CD4-positive, alpha-beta T cell treated with Interleukin-17A for 1 hour (primary cell): ENCODE results near the gene RND3.

ENCODE experiments used
- DNase-seq: peaks from one replicate; pipeline ENCODE4 v3.0.0-alpha.2; 2020

Gene RND3

DNA sequence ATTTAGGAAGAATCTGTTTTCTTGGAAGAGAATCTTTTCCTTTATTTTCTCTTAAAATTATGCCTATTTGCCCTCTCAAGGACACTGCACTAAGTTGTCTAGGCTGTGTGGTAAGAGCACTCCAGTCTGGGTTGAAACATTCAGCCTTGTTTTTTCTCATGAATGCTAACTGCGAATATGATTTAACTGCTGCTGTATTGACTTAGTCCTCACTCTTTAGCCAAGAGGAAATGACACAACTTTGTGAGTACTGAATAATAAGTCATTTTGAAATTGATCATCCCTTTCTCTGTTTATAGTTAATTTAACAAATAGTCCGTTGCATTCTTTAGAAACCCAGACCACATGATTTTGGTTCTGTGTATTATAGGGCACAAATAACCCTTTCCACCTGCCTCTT, 4.5 kb upstream of the RND3 start:
- DNase-seq, result no peak

DNA sequence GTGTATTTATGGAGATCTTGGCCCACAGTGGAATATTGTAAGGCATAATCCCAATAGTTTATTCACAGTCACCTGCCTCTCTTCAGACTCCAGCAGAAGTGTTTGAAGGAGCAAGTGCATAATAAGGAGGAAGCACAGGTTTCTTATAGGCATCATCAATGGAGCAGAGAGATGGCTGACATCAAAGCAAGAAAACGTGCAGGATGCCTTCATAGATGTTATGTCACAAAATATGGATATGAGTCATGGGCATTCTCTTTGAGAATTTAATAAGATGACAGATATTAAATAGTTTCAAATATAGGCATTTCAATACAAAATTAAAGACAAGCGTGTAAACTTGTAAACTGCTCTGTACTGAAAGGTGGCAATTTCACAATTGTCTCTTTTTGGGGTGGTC, 4.0 kb upstream of the RND3 start:
- no peak for DNase-seq

DNA sequence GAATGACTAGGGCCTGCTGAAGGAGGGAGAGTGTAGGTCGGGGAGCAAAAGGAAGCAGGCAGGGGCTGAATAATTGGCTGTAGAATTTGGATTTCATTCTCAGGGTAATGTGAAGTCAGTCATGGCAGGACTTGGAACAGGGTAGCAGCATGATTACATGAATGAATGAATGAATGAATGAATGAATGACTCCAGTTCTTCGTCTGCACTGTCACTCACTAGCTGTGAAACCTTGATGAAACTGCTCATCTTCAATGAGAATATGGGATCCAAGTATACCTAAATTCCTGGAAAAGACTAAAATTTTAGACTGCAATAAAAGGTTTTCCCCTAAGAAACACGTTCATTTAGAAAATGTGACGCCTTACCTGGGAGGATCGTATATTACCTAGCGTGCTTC, 3.0 kb upstream of the RND3 start:
- no peak for DNase-seq

DNA sequence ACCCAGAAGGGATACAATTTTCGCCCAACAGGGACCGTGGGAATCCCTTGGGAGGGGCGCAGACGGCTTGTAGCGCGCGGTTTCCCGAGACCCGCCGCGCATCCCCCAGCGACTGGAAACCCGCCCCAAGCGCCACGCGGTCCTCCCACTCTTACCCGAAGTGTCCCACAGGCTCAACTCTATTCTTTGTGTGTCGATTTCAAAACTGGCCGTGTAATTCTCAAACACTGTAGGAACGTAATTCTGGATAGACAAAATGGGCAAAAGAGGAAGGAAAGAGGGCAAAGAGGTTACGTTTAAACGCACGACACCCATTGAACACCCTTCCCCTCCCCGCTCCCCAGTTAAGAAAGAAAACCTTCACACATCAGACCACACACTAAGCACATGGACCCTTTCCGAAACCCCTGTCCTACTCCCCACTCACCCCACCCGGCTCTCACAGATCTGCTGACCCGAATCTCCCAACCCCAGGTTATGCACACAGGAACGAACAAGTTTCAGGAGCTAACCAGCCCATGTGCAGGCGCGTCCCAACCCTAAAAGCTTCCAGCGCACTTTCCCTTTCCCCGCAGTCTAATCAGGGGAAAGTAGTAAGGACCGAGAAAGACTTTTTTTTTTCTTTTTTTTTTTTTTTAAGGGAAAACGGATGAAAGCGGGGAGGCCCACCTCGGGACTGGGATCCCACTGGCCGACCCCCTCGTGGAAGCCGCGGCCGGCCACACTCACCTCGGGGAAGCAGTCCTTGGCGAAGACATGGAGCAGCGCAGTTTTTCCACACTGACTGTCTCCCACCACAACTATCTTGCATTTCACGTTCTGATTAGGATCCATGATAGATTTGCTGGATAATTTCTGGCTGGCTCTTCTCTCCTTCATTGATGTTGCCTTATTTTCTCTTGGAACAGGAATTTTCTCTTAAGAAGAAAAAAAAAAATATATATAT, 655 bp downstream of the RND3 start:
- no peak for DNase-seq

DNA sequence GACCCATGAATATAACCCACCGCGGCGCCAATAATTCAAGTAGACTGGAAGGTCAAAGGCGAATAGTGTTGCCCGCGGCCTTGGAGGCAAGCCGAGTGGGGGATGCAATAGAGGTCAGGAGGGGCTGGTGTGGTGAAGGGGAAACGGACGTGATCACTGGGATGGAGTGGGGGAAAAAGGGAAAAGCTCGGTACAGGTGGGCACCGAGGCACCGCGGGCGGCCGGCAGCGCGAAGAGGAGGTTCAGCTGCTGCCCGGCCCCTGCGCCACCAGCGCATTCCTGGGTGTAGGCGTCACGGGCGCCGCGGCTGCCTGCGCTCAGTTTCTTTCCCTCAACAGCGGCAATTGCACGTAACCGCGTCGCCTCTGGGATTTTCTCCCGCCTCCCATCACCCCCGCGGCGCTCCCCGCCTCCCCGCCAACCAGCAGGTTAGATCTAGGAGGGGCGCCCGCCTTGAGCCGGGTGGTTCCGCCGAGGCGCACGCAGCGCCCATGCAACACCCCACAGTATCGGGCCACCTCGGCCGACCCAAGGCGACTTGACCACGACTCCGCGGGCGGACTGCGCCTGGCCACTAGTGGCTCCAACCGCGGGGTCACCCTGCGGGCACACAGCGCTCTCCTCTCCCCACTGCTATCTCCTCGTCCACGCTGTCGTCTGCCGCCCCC, 1.5 kb downstream of the RND3 start:
- no peak for DNase-seq

DNA sequence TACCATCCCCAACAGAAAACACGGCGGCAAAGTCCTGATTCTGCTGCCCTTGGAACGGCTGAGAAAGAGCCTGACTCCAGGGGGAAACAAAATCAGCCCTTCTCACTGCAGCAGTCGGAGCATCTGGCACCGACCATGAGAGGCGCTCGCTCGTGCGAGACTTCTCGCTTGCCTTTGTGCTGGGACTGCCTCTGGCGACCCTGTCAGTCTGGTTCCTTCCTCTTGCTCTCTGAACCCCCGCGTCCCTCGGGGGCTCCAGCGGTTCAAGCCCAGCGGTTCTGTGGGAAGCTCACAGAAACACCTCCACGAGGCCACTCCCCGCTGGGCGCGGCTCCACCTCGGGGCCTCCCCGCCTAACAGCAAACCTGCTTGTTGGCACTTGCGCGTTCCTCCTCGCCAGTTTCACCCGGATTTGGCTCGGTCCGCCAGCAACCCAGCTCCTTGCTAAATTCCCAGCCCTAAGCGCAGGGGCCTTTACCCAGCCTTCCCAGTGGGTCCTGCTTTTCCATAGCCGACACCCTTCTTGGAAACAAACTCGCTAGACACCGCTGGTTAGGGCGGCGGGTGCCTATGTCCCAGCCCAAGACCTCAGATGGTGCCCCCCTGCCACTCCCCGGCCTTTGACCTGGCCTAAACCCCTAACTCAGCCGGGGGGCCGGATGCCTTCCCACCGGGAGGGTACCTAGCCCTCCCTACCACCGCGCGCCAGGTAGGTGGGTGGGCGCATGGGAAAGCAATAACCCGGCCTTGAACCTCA, 2.2 kb downstream of the RND3 start:
- DNase-seq, result no peak

DNA sequence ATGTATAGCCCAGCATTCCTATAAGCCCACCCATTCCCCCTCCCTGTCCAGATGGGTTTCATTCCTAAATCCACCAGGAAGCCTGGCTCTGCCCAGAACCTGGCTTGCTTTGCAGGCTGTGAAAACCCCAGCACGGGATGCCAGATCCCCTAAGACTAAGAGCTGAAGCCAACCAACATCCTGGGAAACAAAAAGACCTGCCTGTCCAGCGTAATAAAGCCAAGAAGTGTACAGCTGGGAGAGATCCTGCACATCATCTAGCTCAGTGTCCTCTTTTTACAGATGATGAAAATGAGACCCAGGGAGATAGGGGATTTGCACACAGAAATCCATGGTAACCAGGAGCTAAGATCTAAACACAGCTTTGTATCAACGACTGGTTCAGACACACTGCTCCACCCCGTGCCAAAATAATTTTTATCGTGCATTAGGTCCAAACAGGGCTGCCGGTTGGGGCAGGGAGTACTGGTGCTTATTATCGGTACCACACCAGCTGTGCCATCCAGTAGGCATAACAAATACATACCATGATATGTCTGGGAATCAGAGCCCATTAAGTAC, 2.9 kb downstream of the RND3 start:
- DNase-seq, result no peak

DNA sequence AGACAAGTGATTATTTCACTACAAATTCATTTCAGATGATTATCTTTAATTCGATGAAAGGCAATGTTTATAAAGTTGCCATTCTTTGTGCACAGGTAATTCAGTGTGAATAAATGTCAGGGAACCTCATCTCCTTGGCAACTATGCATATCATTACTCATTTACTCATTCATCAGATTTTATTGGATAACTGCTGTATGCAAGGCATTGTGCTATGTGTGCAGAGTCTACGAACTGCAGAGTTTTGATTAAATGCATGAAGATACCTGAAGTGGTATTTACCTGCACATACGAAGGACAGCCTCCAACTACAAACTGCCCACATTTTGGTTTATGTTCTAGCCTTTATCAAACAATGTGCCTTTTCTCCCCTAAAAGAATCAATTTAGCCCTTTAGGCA, 3.5 kb downstream of the RND3 start:
- DNase-seq, result no peak

DNA sequence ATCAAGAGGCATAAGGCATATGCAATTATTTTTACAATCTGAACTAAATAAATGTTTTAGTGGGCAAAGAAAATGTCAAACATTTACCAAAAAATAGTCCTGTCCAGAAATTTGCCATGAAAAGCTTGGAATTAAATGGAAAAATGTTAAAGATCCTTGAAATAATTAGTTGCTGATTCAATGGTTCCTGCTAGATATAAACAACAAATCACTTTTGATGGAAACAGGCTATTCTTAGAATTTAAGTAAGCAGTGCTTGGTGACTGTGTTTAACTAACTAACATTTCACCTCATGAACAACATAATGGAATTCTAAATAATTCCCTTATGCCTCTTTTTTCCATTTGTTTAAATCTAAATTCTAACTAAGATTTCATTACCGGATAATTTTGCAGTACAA, 3.9 kb downstream of the RND3 start:
- DNase-seq, result no peak

DNA sequence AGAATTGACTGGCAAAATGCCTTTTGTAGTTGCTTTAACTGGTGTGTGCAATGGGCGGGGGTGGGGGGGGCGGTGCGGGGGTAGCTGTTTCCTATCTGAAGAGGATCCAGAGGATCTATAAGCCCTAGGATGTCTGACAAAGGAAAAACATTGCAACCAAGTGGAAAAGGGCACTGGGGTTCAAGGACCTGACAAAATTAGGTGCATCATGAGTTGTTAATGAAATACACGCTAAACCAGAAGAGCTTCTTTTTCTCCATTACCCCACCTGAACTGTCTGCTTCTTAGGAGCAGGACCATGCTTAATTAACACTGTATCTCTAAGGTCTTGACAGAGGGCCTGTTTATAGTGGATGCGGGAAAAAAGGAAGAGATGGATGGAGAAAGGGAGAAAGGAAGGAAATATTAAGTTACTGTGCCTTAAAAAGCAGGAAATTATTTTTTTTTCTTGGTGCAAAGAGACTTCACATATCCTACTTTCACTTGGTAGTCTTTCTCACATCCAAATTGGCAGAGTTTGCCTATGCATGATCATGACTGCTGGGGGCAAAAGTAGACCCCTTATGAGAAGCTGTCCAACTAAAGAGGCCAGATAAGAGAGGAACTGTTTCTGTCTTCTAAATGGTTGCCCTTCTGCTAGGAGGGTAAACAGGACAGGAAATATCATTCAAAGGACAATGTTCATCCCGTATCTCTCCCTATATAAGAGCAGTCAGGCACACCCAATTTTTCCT, 4.6 kb downstream of the RND3 start:
- DNase-seq, result no peak

DNA sequence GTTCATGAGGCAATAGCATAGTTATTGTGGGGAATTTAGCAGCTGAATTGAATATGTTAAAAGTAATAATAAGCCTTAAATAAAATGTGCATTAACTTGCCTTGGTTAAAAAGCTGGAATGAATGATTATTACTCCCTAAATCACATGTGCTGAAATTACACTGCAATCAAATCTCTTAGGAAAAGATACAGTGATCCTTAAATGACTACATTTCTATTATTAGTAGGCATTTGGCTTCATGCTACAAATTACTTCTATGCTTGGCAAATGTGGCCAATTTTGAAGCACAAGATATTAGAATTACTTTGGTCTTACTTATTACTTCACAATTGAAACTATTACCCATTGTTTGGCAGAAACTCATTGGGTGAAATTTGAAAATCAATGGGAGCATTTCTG, 5.4 kb downstream of the RND3 start:
- no peak for DNase-seq

DNA sequence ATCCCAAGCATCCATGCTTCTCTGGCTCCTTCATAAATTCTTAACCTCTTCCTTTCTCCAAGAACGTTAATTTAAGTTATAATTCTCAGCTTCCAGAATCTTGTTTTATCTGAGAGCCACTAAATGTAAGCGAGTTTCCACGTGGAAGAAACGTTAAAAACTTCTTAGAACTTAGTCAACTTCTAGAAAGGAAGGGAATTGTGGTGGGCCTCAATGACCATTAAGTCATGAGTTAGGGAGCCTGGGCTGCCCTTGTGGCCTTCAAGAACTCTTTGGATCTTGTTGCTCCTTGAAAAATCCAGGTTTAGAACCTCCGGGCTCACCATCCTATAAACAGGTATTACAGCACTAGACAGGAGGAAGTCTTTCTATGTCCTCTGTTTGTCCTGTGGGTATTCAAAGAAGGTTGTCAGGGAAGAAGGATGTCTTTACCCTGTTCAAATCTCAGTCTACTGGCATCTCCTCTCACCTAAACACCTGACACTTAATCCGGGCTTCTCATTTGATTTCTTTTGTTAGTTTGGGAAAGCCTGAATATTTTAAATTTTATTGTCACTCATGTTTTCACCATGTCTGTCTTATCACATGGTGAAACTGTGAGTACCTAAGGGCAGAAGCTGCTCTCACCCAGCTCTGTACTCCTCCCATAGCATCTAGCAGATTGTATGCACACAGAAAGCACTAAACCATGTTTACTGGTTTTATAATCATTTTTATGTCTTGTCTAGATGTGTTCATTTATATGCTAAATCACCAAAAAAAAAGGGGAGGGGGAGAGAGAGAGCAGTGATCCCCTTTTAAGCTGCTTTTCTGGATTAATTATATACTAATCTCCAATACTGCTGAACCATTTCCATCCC, 6.3 kb downstream of the RND3 start:
- no peak for DNase-seq

DNA sequence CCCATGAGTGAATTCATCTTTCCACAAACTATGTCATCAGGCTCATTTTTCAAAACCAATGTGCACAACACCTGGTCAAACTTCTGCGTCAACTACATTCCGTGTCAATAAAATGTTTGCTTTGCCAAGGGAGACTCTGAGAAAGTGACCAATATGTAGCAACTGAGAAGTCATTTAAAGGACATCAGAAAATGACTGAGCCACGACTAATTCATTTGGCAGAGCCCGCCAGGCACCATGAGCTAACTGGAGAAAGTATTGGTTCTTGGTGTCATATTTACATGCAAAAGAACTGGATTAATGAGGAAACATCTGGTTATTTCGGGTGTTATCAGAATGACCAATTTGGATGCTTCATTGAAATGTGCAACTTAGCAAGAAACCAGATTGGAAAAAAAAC, 7.2 kb downstream of the RND3 start:
- no peak for DNase-seq

DNA sequence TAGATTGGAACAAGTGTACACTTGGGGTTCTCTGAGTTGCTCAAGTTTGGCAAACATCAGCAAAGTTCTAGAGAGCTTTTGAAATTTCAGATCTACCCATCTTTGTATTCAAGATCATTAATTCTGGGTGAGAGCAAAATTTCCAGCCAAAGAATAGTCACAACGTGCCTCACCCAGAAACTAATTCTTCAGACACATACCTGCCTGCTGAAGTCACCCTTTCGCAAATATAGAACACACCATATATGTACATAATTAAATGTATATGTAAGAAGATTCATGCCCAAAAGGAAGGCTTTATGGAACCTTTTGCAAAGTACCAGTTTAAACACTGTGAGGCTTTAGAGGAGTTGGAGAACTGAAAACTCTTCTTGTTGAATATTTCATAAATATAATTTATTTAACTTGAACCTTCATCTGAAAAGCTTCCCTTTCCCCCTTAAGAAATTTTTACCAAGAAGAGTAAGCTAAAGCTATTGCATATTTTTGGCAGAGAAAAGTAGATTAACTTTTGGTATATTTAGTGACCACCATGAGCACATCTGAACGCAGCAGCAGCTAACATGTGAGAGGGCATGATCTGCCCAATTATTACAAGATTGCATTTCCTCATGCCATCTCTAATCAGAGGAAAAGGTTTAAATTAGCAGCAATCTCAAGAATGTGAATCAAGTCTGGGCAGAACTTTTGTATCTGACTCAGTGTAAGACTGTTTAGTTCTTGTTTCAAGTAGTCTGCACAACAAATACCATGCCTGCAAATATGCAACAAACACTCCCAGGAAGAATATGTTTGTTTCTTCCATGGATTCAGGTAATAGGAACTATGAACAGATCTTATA, 8.2 kb downstream of the RND3 start:
- no peak for DNase-seq

DNA sequence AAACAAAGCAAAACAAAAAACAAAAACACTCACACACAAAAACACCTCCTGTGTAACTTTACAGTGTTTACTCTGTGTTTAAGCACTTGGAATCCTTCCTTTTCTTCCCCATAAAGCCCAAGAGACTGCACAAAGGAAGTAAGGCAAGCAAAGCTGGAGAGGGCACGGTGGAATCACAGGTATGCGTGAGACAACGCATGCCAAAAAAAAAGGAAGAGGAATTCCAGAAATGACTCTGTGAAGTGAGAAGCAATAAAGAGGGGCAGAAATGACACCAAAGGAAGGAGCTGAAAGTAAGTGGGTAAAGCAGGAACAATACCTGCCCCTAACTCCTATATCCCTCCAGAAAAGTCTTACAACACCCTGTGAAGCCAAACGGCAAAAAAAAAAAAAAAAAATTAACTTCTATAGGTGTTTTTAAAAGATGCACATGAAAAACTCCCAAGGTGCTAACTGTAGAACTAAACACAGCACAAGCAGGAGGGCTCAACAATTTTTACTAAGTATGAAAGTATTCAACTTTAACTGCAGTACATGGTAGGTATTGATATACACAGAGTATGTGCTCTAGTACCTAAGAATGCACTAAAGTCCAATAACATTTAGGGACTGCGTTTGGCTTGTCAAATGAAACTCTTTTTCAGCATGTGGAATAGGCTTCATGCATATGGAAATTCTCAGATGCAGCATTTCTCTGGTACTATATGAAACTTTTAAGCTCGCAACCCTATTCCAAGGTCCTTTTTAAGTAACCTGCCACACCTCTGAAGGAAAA, 9.1 kb downstream of the RND3 start:
- no peak for DNase-seq

DNA sequence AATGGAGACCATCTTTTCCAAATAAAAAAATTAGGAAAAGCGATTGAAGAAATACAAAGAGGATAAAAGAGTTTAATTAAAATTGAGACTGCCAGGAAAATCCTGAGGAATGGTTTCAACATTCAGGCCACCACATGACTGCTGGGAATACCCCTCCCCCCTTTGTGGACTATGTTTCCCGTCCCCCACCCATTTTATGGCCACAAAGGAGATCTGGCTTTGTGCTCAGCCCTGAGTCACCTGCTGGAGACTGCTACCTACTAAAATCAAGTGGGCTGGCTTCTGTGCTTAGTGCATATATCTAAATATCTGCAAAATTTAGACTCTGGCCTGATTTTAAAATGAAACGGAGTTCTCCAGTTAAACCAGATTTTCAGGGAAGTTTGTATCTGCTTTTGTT, 10.1 kb downstream of the RND3 start:
- no peak for DNase-seq

DNA sequence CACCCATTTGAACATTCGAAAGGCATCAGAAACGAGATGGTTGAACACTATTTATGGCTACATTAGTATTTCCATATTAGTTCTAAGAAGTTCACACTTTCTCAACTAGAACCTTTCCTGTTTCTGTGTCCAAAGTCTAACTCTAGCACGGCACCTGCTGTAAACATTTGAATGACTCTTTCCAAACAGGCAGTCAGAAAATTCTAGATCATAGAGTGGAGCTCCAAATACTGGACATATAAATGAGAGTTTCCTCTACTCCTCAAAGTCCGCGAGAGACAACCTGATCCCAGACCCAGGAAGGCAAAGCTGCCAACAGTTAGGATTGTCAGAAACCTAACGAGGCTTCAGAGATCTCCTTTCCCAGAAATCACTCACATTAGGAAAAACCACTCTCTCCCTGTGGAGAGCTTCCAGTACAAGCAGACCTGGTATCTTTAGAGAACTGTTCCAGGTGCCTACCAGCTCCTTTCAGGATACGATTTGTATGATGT, 10.6 kb downstream of the RND3 start:
- no peak for DNase-seq

DNA sequence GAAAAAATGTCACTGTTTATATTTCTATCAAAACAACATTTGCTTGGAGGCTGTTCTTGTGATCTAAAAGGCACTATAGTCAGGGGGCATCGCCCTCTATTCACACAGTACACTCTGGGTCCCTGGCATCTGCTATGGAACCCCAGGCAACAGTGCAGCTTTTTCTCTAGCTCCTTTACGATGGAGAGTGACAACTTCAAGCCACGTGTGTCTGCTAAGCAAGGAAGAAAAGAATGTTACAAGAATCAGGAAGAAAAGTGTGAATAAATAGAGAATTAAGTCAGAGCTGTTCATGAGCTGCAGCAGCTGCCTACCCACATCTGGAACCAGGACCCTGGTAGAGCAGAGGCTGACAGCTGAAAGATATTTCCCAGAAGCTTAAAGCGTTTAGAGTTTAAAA, 11.2 kb downstream of the RND3 start:
- DNase-seq, result no peak

DNA sequence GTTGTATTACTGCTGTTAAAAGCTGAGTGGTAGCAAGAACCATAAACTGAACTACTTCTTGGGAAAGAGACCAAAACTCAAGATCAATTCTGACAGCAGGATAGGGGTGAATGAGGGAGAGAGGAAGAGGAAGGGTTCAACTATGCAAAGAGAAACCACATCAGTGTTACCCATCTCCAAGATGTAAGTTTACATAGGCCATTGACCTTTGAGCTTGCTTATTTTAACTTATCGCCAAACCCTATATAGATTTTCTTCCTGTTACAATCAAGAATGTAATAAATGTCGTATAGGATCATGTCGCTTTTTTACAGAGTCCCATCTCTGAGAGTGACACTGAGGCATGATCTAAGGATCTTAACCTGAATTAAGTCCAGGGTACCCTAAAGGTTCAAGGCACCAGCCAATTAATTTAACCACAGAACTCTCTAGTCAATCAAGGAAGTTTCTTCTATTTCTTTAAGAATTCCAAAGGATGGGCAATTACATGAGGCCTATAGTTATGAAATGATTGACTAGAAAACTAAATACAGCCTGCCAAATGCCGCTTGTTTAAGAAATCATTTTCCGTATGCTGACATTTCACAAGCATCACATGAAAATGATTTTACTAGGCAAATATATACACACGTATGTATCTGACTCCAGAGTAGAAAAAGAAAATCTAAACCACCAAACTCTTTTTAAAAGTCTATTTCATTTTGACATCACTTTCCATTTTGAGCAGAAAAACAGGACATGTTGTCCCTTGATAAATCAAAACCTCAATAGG, 11.8 kb downstream of the RND3 start:
- no peak for DNase-seq
